Measurements from ENCODE around the gene ORMDL2. TPM values are rescaled to one million over a fixed set of nuclear protein-coding genes. Genes with fewer than 3 reads are reported as not detected.
"Not testable (repeated sequence)": the region's sequence is repeated elsewhere in the genome, so short reads cannot be mapped to it uniquely, and the experiment has no call there.

Gene ORMDL2
- total RNA-seq, 3 donors from 2014 or later = 42.1 to 97.8 (median 74.2) TPM

DNA sequence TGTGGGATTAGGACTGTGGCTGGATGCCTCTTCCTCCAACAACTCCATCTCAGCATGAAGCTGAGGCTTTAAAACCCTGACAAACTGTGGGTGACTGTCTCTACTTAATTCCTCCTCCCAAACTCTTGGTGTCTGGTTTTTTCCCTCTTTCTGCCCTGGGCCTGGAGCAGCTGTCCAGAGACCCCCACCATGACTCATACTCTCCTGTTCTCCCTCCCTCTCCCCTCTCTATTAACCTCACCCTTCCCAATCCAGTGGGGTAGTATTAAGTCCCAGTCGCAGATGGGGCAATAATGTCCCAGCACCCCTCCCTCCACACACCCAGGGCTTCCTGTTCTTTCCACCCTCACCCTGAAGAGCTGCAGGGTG lies 13.6 kb downstream of the ORMDL2 start:
- ATAC-seq (no peak), DNase-seq (no peak)
- peak overlapping the region; percentile 9 for H3K4me3 ChIP-seq
- intact Hi-C loops (cut with DNase I, micrococcal nuclease) = no loop called here
- H3K36me3 ChIP-seq (ENCODE audit: low read depth) = peaks cover 5% of the 10 kb centered on the region
- no peaks in the 10 kb centered on the region for H3K9me3 ChIP-seq
- peaks cover 9% of the 10 kb centered on the region for H3K4me1 ChIP-seq (ENCODE audit: low read depth)
- TF ChIP-seq, protein P1, sequence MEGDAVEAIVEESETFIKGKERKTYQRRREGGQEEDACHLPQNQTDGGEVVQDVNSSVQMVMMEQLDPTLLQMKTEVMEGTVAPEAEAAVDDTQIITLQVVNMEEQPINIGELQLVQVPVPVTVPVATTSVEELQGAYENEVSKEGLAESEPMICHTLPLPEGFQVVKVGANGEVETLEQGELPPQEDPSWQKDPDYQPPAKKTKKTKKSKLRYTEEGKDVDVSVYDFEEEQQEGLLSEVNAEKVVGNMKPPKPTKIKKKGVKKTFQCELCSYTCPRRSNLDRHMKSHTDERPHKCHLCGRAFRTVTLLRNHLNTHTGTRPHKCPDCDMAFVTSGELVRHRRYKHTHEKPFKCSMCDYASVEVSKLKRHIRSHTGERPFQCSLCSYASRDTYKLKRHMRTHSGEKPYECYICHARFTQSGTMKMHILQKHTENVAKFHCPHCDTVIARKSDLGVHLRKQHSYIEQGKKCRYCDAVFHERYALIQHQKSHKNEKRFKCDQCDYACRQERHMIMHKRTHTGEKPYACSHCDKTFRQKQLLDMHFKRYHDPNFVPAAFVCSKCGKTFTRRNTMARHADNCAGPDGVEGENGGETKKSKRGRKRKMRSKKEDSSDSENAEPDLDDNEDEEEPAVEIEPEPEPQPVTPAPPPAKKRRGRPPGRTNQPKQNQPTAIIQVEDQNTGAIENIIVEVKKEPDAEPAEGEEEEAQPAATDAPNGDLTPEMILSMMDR (IDR thresholded peaks at IDR 0.05) = no peak

DNA sequence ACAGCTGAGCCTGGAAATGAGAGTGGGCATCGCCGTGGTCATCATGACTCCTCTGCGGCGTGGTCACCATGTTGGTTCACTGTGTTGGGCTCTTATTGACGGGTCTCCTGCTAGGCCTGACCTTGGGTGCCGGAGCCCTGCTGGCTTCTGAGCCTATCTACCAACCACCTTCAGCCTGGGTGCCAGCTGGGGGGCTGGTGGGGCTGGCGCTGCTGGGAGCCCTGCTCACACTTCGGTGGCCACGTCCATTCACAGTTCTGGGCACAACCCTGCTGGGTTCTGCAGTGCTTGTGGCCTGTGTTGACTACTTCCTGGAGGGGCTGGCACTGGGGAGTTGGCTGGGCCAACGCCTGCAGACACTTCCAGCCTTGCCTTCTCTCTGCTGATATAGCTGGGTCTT lies 15.2 kb downstream of the ORMDL2 start:
- no peak for DNase-seq
- no peak for ATAC-seq
- Histone ChIP-seq H3K4me3 (no peak overlapping the region), H3K4me1 (ENCODE audit: low read depth) (peaks cover 8% of the 10 kb centered on the region), H3K9me3 (no peaks in the 10 kb centered on the region), H3K36me3 (ENCODE audit: low read depth) (peaks cover 5% of the 10 kb centered on the region)
- TF ChIP-seq, protein P1 (IDR thresholded peaks at IDR 0.05) = no peak
- intact Hi-C loops (cut with DNase I, micrococcal nuclease) = no loop called here

DNA sequence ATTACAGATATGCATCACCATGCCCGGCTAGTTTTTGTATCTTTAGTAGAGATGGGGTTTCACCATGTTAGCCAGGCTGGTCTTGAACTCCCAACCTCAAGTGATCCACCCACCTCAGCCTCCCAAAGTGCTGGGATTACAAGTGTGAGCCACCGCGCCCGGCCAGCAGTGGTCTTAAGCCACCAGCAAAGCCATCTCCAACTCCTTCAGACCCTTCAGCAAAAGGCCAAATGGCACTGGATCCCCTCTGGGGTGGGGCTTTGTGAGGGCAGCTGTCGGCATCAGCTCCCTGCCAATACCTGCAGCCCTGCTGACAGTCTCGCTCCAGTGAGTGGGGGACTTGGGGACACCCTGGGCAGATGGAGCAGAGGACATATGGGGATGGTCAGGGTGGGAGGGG lies 16.6 kb downstream of the ORMDL2 start:
- H3K4me3 ChIP-seq; intact Hi-C loops (cut with DNase I, micrococcal nuclease); H3K4me1 ChIP-seq (ENCODE audit: low read depth); DNase-seq; ATAC-seq; H3K36me3 ChIP-seq (ENCODE audit: low read depth); H3K9me3 ChIP-seq: not testable (repeated sequence)

DNA sequence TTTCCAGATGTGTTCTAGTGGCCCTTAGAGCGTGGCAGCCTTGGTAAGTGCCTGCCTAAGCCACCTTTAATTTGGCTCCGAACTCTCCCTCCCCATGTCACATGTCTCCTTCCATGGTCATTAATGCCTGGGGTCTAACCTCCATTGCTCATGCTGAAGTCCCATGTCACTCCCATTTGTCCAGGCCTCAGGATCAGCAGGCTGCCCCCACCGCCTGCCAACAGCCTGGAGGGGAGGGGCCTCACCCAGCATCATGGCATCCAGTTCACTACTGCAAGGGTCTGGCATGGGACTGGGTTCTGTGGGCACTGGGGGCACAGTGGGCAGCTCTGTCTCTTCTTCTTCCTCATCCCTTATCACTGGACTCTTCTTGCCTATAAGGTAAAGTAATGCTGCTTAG lies 20.5 kb downstream of the ORMDL2 start:
- H3K4me1 ChIP-seq (ENCODE audit: low read depth) = no peaks in the 10 kb centered on the region
- intact Hi-C loops (cut with DNase I, micrococcal nuclease) = no loop called here
- no peak for DNase-seq
- TF ChIP-seq, protein P1 (IDR thresholded peaks at IDR 0.05) = no peak
- H3K4me3 ChIP-seq = no peak overlapping the region
- ATAC-seq = no peak
- H3K36me3 ChIP-seq (ENCODE audit: low read depth) = no peaks in the 10 kb centered on the region
- H3K9me3 ChIP-seq = no peaks in the 10 kb centered on the region

DNA sequence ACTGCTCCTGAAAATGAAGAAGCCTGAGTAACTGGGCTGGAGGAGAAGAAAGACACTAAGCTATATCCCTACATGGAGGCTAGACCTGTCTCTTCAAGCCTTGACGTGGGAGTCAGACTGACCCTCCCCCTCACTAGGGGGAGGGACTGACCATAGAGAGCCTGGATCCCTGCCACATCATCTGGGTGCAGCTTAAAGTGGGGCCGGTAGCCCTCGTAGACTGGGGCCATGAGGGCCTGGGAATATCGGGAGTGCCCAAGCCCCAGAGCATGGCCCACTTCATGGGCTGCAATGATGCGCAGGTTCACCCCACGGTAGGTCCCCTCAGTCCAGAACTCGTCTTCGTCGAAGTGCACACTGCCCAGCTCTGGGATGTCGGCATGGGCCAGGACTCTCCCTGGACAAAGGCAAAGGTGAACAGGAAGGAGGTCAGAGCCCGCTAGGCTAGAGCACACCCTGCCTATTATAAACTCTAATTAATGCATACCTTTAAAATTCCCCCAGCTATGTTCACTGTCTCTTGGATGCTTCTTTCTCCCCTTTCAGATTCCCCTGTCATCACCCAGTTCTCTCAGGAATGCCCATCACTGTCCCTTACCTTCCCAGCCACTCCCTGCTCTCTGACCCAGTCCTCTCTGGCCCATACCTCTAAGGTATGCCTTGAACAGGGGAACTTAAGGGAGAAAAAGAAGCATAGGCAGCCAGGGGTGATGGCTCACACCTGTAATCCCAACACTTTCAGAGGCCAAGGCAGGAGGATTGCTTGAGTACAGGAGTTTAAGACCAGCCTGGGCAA lies 21.7 kb downstream of the ORMDL2 start:
- H3K36me3 ChIP-seq (ENCODE audit: low read depth) = no peaks in the 10 kb centered on the region
- H3K4me3 ChIP-seq = no peak overlapping the region
- no peaks in the 10 kb centered on the region for H3K9me3 ChIP-seq
- ATAC-seq (no peak), DNase-seq (no peak)
- TF ChIP-seq, protein P1 (IDR thresholded peaks at IDR 0.05) = no peak
- H3K4me1 ChIP-seq (ENCODE audit: low read depth) = no peaks in the 10 kb centered on the region
- intact Hi-C loops (cut with DNase I, micrococcal nuclease) = no loop called here

DNA sequence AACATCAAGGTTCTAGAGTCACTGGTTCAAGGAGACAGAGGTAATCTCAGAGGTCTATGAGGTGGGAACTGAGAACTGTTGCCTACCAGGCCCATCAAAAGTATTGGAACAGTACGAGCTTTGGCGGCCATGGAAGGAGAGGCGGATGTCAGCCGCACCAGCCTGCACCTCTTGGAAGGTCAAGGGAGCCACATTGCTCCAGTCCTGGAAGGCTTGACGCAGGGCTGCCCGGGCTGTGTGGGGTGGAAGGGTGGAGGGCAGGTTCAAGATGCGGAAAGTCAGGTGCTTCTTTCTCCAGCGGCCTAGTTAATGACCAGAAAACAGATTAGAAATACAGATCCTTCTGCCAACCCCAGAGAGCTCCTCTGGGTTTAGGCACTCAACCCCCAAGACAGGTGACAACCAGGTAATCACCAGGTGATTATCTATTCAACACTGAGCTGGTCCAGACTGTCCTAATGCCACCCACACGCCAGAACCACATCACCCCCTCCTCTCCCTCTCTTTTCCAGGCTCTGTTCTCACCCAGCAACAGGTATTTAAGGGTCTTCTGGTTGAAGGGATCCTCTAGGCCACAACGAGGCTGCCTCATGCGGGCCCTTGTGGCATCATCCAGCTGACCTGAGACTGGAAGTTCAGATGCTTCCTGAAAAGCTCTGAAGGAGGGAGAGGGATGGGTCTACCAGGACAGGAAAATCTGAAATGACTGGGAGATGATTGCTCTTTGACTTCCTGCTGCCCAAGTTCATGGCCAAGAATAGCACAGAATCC lies 22.9 kb downstream of the ORMDL2 start:
- no peaks in the 10 kb centered on the region for H3K4me1 ChIP-seq (ENCODE audit: low read depth)
- TF ChIP-seq, protein P1 (IDR thresholded peaks at IDR 0.05) = no peak
- intact Hi-C loops (cut with DNase I, micrococcal nuclease) = no loop called here
- ATAC-seq (no peak), DNase-seq (no peak)
- no peaks in the 10 kb centered on the region for H3K9me3 ChIP-seq
- no peak overlapping the region for H3K4me3 ChIP-seq
- no peaks in the 10 kb centered on the region for H3K36me3 ChIP-seq (ENCODE audit: low read depth)

Data from mucosa of descending colon (tissue), 3 donors.